GM18526 (cell line): Measurements from ENCODE around the gene PRKG1.

Source experiments
- POLR2A ChIP-seq: IDR thresholded peaks from 3 replicates; pipeline ENCODE4 v1.6.1; 2011; ENCODE audit not compliant: insufficient read length; ENCODE audit errors: extremely low read depth

Gene PRKG1

GRCh38 chr10:52284416-52285013 is 1210.2 kb downstream of the PRKG1 start:
- TF ChIP-seq POLR2A: no peak

- no peak for TF ChIP-seq POLR2A
Measured at GRCh38 chr10:52287866-52288265, 1213.6 kb downstream of the PRKG1 start.

- TF ChIP-seq POLR2A: no peak
Measured at GRCh38 chr10:52297747-52298146, 1223.5 kb downstream of the PRKG1 start.

GRCh38 chr10:52300599-52301277 is 1226.5 kb downstream of the PRKG1 start:
- no peak for TF ChIP-seq POLR2A

- TF ChIP-seq POLR2A: no peak
Measured at GRCh38 chr10:52308251-52309031, 1234.2 kb downstream of the PRKG1 start.

- no peak for TF ChIP-seq POLR2A
Measured at GRCh38 chr10:52312942-52313255, 1238.6 kb downstream of the PRKG1 start.

GRCh38 chr10:52313256-52313932 is 1239.1 kb downstream of the PRKG1 start:
- no peak for TF ChIP-seq POLR2A

GRCh38 chr10:52313933-52314821 is 1239.9 kb downstream of the PRKG1 start, which contains the start of gene DKK1:
Gene DKK1, plus strand, starts transcription at chr10:52314281. Its CDS starts 154 bp downstream, at chr10:52314435.
- TF ChIP-seq POLR2A: no peak

- no peak for TF ChIP-seq POLR2A
Measured at GRCh38 chr10:52314822-52315552, 1240.7 kb downstream of the PRKG1 start.

- TF ChIP-seq POLR2A: no peak
Measured at GRCh38 chr10:52316001-52316400, 1241.7 kb downstream of the PRKG1 start.

- no peak for TF ChIP-seq POLR2A
Measured at GRCh38 chr10:52316500-52316899, 1242.2 kb downstream of the PRKG1 start.

- TF ChIP-seq POLR2A: no peak
Measured at GRCh38 chr10:52318136-52318701, 1243.9 kb downstream of the PRKG1 start.

GRCh38 chr10:52318822-52319464 is 1244.7 kb downstream of the PRKG1 start:
- no peak for TF ChIP-seq POLR2A

- no peak for TF ChIP-seq POLR2A
Measured at GRCh38 chr10:52319926-52320325, 1245.6 kb downstream of the PRKG1 start.

- TF ChIP-seq POLR2A: no peak
Measured at GRCh38 chr10:52322323-52322722, 1248.0 kb downstream of the PRKG1 start.
